GM12892 (cell line): ENCODE measurements around the gene CDKAL1.

Experiments
- POLR2A ChIP-seq: IDR thresholded peaks from 2 replicates; pipeline ENCODE4 v1.6.1; 2011; ENCODE audit warnings: low read depth, low read length, control low read depth
- POLR2AphosphoS5 ChIP-seq: IDR thresholded peaks from 2 replicates; pipeline ENCODE4 v1.6.1; 2011; ENCODE audit warnings: low read depth, low read length, control low read depth

GRCh38 chr6:20487669-20488375, 46.4 kb upstream of the CDKAL1 start:
- TF ChIP-seq POLR2A (no peak), POLR2AphosphoS5 (no peak)
